HepG2 (cell line): Measurements from ENCODE around the gene IMPDH1. TPM values are rescaled to one million over a fixed set of nuclear protein-coding genes. Genes with fewer than 3 reads are reported as not detected.
A peak's percentile ranks its signal among the peaks of the same experiment; 100 is the strongest.

Experiments used
- AHDC1 ChIP-seq: sonication (generic); formaldehyde crosslinking; IDR thresholded peaks from 2 replicates; pipeline ENCODE4 v1.5.1; 2020; ENCODE audit warnings: mild to moderate bottlenecking, missing genetic modification reagents, borderline replicate concordance
- EZH2 ChIP-seq: conservative IDR thresholded peaks from 2 replicates; pipeline ENCODE4 v1.6.1; 2012; ENCODE audit warnings: mild to moderate bottlenecking, low read depth, low read length, moderate library complexity
- HDAC2 ChIP-seq: sonication (generic); formaldehyde crosslinking; IDR thresholded peaks from 2 replicates; pipeline ENCODE4 v1.4.0; 2020; ENCODE audit warnings: missing genetic modification reagents
- ISX ChIP-seq: sonication (generic); formaldehyde crosslinking; conservative IDR thresholded peaks from 2 replicates; pipeline ENCODE4 v1.5.0; 2020; ENCODE audit warnings: missing genetic modification reagents
- NBN ChIP-seq: fragments of 450-650 bp; conservative IDR thresholded peaks from 2 replicates; pipeline ENCODE4 v1.6.1; 2017
- SRSF1 ChIP-seq: fragments of 200-400 bp; formaldehyde crosslinking; optimal IDR thresholded peaks from 2 replicates; pipeline ENCODE3; 2017; ENCODE audit warnings: mild to moderate bottlenecking, low read depth, low read length, moderate library complexity
- TBP ChIP-seq: sonication (generic); formaldehyde crosslinking; IDR thresholded peaks from 2 replicates; pipeline ENCODE4 v1.5.0; 2020; ENCODE audit warnings: missing genetic modification reagents
- TGIF2 ChIP-seq: IDR thresholded peaks from 2 replicates; pipeline ENCODE4 v1.6.1; 2016; ENCODE audit warnings: control low read depth, missing compliant biosample characterization
- USF2 ChIP-seq, 2 experiments: sonication (generic) in 1 of 2; formaldehyde crosslinking in 1 of 2; IDR thresholded peaks; 2 replicates each; pipeline versions ENCODE4 v1.5.1 to v1.6.1; 2011 to 2020; ENCODE audit warnings: borderline replicate concordance in 1 of 2, low read depth in 1 of 2, low read length in 1 of 2, mild to moderate bottlenecking in 1 of 2, missing genetic modification reagents in 1 of 2, moderate library complexity in 1 of 2
- ZFP82 ChIP-seq: sonication (generic); formaldehyde crosslinking; IDR thresholded peaks from 2 replicates; pipeline ENCODE4 v1.5.1; 2020; ENCODE audit warnings: mild to moderate bottlenecking, missing genetic modification reagents, borderline replicate concordance
- ZNF251 ChIP-seq: sonication (generic); formaldehyde crosslinking; IDR thresholded peaks from 2 replicates; pipeline ENCODE4 v1.9.0; 2021; ENCODE audit warnings: mild to moderate bottlenecking, missing genetic modification reagents
- ZNF382 ChIP-seq: sonication (generic); formaldehyde crosslinking; IDR thresholded peaks from 2 replicates; pipeline ENCODE4 v1.5.0; 2020; ENCODE audit warnings: missing genetic modification reagents, mild to moderate bottlenecking, borderline replicate concordance
- ZNF484 ChIP-seq: sonication (generic); formaldehyde crosslinking; IDR thresholded peaks from 2 replicates; pipeline ENCODE4 v1.5.1; 2020; ENCODE audit warnings: mild to moderate bottlenecking, low read depth, missing genetic modification reagents, borderline replicate concordance
- polyA plus RNA-seq, 8 experiments: library from polyadenylated mRNA; depleted of rRNA in 3 of 8; stranded (reverse) in 7 of 8; unstranded in 1 of 8; fragments of >200 nt; fragmentation: Illumina TruSeq in 4 of 8; extraction: Trizol in 4 of 8; gene quantifications; 2 replicates each; pipeline versions ENCODE4 v1.2.1 to v1.2.3, GENCODE V29; 2011 to 2016; ENCODE audit warnings: low read depth in 4 of 8, missing spikeins in 1 of 8, mixed read lengths in 1 of 8; ENCODE audit not compliant: insufficient read depth in 1 of 8
- total RNA-seq, 5 experiments: library from RNA; depleted of rRNA; stranded (reverse); fragments of >200 nt; fragmentation: Illumina TruSeq; extraction: Trizol; gene quantifications; 2 replicates each; pipeline ENCODE4 v1.2.3, GENCODE V29; 2016; ENCODE audit warnings: low read depth in 1 of 5
- TF ChIP-seq, protein P1 (sequence below): sonication (generic); formaldehyde crosslinking; IDR thresholded peaks from 2 replicates; pipeline ENCODE4 v1.9.0; 2021; ENCODE audit warnings: missing genetic modification reagents, borderline replicate concordance
- TF ChIP-seq, protein P2 (sequence below): sonication (generic); formaldehyde crosslinking; IDR thresholded peaks from 2 replicates; pipeline ENCODE4 v1.5.0; 2020; ENCODE audit warnings: missing genetic modification reagents, mild to moderate bottlenecking, borderline replicate concordance

IMPDH1 gene
- total and polyA plus RNA-seq, 2 of the 13 experiments (the other 11 are each of a cell fraction or from before 2014, with no cell fraction given) = 22.8 to 34.0 TPM

- TF ChIP-seq AHDC1 (CRISPR knock-in tag) (peak; percentile 78), ZFP82 (peak; percentile 92), EZH2 (no peak), ZNF251 (CRISPR knock-in tag) (no peak), TBP (no peak), HDAC2 (CRISPR knock-in tag) (peak; percentile 60; the same call in 1 of the 2 replicates), SRSF1 (peak; percentile 23), NBN (no peak), ISX (CRISPR knock-in tag) (no peak), USF2 (IDR thresholded peaks at IDR 0.05; ENCODE audit: low read depth, low read length) (no peak), USF2 (CRISPR knock-in tag; IDR thresholded peaks at IDR 0.05; ENCODE audit: borderline replicate concordance) (peak; percentile 40; the same call in 1 of the 2 replicates), ZNF484 (CRISPR knock-in tag) (no peak; the same call in 1 of the 2 replicates), ZNF382 (CRISPR knock-in tag) (no peak), TGIF2 (no peak; the same call in 1 of the 2 replicates)
- TF ChIP-seq, protein P1, sequence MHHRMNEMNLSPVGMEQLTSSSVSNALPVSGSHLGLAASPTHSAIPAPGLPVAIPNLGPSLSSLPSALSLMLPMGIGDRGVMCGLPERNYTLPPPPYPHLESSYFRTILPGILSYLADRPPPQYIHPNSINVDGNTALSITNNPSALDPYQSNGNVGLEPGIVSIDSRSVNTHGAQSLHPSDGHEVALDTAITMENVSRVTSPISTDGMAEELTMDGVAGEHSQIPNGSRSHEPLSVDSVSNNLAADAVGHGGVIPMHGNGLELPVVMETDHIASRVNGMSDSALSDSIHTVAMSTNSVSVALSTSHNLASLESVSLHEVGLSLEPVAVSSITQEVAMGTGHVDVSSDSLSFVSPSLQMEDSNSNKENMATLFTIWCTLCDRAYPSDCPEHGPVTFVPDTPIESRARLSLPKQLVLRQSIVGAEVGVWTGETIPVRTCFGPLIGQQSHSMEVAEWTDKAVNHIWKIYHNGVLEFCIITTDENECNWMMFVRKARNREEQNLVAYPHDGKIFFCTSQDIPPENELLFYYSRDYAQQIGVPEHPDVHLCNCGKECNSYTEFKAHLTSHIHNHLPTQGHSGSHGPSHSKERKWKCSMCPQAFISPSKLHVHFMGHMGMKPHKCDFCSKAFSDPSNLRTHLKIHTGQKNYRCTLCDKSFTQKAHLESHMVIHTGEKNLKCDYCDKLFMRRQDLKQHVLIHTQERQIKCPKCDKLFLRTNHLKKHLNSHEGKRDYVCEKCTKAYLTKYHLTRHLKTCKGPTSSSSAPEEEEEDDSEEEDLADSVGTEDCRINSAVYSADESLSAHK (CRISPR knock-in tag) = no peak; the same call in 1 of the 2 replicates
- TF ChIP-seq, protein P2, sequence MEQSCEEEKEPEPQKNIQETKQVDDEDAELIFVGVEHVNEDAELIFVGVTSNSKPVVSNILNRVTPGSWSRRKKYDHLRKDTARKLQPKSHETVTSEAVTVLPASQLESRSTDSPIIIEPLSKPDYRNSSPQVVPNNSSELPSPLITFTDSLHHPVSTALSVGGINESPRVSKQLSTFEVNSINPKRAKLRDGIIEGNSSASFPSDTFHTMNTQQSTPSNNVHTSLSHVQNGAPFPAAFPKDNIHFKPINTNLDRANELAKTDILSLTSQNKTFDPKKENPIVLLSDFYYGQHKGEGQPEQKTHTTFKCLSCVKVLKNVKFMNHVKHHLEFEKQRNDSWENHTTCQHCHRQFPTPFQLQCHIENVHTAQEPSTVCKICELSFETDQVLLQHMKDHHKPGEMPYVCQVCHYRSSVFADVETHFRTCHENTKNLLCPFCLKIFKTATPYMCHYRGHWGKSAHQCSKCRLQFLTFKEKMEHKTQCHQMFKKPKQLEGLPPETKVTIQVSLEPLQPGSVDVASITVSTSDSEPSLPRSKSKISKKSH = no peak
Measured at GRCh38 chr7:128455543-128456254, 45.9 kb upstream of the IMPDH1 start, which contains the start of gene HILPDA (continued).
